NCI-H524 treated with DMSO at 0.1 percent for 48 hours (cell line): Measurements from ENCODE around the gene ZNF836.
A peak's percentile ranks its signal among the peaks of the same experiment; 100 is the strongest.

ENCODE experiments used
- DNase-seq: peaks from one replicate; lab custom pipeline; 2025; lab: John Stamatoyannopoulos, UW

The ZNF836 gene

GRCh38 chr19:52188822-52189734, 17.7 kb upstream of the ZNF836 start:
- DNase-seq, result no peak

DNA sequence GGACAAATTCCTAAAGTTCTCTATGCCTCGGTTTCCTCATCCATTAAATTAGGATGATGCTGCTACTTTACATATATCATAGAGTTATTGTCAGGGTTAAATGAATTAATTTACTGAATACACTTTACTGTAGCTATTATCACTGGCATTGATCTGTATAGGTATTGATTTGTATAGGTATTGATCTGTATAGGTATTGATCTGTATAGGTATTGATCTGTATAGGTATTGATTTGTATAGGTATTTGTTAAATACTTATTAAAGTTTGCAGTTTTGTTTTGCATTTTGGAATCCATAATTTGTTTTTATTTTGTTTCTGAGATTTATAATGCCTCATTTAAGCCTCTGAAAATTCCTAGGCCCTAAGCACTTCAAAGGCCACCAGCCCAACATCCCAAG, 16.0 kb upstream of the ZNF836 start:
- DNase-seq, result no peak

DNA sequence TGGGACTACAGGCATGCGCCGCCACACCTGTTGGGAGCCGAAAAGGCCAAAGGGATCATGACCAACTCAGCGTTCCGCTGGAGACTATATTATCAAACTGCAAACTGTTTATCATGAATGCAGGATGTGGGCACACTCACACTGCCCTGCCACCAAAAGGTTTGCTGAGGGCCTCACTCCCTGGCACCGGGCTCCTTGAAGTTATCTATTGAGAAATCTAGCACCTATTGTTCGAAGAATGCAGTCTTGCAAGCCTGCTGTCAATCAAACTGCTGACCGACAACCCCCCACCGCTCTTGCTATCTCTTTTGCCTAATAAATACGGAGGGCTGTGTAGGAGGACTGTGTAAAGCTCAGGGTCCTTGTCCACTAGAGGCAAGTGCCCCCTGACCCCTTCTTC, 5.2 kb upstream of the ZNF836 start:
- no peak for DNase-seq

GRCh38 chr19:52172347-52172746, 926 bp upstream of the ZNF836 start:
- DNase-seq, result no peak

- no peak for DNase-seq
Measured at GRCh38 chr19:52170863-52171320, 529 bp downstream of the ZNF836 start.

- no peak for DNase-seq
Measured at GRCh38 chr19:52170304-52170703, 1.1 kb downstream of the ZNF836 start.

- no peak for DNase-seq
Measured at GRCh38 chr19:52155596-52156359, 15.6 kb downstream of the ZNF836 start.

DNA sequence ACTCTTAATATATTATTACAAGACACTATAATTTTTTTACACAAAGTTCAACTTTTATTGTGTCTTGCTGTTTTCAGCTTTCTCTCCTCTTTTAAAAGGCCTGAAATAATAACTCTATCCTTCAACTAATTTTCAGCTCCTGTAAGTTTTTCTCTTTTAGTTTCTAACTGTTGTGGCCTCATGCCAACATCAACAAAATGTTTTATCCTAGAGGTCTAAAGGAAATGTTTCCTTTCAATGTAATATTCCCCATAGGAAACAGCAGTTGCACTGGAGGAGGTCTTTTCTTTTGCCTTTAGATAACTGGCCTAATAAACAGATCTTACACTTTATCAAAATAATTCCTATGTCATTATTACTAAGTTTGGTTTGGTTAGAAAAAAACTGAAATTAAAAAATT, 23.2 kb downstream of the ZNF836 start:
- DNase-seq, result no peak

GRCh38 chr19:52142001-52142595, 29.3 kb downstream of the ZNF836 start:
- DNase-seq, result no peak

- no peak for DNase-seq
Measured at GRCh38 chr19:52141203-52141602, 30.2 kb downstream of the ZNF836 start.

DNA sequence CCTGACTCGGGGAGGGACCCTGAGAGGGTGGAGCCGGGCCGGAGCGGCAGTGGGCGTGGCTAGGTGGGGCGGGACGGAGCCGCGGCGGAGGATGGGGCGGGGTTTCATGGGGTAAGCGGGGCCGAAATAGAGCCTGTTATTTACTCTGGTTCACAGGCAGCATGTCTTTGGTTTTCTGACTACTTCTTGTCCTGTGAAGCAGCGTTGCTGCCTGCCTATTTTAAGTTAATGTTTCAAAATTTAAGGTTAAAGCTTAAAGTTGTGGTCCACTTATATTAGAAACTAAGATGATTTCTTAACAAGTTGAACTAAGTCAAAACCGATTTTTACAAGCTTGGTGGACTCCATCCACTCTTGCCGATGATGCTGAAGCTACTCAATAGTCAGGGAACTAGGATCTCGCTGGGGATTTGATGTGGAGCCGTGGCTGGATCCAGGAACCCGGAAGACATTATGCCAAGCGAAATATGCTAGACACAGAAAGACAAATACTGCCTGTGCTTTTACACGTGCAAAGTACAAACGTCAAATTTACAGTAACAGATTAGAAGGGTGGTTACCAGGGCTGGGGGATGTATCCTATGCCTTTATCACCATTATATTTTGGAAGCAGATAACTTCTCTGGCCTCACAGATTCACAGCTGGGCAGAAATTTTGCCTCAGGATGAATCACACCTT, 31.2 kb downstream of the ZNF836 start:
- DNase-seq, result no peak

- peak; percentile 75 for DNase-seq
Measured at GRCh38 chr19:52139252-52140031, 32.0 kb downstream of the ZNF836 start, which contains the start of gene ZNF616. TSS of gene ZNF616 (minus strand) at chr19:52139938. CDS start at chr19:52130512, 9,426 bp downstream.

GRCh38 chr19:52138983-52139251, 32.5 kb downstream of the ZNF836 start:
- no peak for DNase-seq

DNA sequence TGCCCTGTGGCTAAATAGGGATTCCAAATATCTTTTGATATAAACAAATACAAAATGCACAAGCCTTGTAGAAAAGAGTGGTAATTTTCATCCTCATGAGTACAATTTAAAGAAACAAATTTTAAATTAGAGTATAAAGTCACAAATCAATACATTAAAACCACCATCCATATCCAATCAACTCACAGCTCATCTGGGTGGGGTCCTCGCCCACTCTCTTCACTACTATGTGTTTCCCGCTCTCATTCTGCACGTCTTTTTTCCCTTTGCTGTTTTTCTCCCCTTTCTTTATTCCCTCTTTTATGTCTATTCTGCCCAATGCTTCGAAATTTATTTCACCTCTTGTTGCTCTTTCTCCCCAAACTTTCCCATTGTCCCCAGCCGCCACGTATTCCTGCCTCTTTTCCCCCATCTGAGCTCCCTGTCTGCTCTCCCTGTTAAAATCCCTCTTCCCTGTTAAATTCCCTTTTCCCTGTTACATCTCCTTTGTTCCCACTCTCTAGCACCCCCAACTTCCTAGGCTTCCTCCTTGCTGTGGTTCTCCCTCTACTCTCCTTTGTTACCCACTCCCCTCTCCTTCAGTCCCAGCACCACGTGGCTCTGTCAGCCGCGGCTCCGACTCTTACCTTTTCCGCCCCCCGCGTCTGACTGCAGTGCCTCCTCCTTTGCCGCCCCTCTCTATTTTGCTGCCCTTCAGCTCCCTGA, 33.0 kb downstream of the ZNF836 start:
- DNase-seq, result peak; percentile 0

GRCh38 chr19:52120286-52120685, 51.1 kb downstream of the ZNF836 start:
- no peak for DNase-seq

DNA sequence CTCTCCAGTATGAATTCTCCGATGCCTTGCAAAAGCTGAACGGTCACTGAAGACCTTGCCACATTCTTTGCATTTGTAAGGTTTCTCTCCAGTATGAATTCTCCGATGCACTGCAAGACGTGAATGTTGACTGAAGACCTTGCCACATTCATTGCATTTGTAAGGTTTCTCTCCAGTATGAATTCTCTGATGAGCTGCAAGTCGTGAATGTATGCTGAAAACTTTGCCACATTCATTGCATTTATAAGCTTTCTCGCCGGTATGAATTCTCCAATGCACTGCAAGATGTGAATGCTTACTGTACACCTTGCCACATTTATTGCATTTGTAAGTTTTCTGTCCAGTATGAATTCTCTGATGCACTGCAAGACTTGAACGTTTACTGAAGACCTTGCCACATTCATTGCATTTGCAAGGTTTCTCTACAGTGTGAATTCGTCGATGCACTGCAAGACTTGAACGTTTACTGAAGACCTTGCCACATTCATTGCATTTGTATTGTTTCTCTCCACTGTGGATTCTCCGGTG, 55.8 kb downstream of the ZNF836 start:
- no peak for DNase-seq

DNA sequence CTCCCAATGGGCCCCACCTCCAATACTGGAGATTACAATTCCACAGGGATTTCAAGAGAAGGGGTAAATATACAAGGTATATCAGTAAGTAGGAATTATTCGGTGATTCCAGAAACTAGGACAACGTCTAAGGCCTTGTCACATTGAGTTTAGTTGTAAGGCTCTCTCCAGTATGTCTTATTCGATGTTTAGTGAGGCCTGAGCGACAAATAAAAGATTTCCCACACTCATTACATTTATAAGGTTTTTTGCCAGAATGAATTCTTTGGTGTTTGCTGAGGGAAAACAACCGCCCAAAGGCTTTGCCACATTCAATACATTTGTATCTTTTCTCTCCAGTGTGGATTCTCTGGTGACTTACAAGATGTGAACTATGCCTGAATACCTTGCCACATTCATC, 56.7 kb downstream of the ZNF836 start:
- DNase-seq, result no peak

DNA sequence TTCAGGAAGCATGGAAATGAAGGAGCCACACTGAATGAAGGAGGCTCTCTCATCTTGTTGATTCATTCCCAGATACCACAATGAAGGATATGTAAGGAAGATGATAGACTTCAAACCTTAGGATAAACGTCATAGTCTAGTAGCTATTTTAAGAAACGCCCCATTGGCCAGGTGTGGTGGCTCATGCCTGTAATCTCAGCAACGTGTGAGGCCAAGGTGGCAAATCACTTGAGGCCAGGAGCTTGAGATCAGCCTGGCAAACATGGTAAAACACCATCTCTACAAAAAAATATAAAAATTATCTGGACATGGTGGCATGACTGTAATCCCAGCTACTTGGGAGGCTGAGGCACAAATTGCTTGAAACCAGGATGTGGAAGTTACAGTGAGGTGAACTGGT, 58.8 kb downstream of the ZNF836 start:
- no peak for DNase-seq

DNA sequence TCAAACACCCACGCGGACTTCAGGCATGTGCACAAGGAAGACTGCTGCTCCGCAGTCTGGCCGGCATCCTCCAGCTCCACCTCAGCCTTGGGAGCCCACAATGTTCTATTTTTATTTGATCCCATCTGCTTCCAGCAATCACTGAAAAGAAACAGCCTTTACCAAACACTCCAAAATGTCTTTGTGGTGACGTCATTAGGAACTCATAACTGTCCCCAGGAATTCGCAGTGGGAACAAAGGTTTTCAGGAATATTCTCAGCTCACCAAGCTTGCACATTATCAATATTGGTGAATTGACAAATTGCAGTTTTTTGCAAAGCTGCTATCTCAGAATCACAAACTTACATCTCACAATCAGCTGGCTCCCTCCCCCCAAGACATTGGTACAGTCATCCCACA, 60.6 kb downstream of the ZNF836 start:
- DNase-seq, result no peak
